Brain microvascular endothelial cell (primary cell): ENCODE data around the gene KRT14.

Experiments
- DNase-seq: peaks from one replicate; pipeline ENCODE4 v3.0.0-alpha.2; 2020
- H3K27ac ChIP-seq: fragments of 250-450 bp; sonication (Bioruptor Pico); 2 replicates; pipeline ENCODE4 v1.5.1; 2020; ENCODE audit warnings: mild to moderate bottlenecking, moderate library complexity
- H3K27me3 ChIP-seq: fragments of 250-450 bp; sonication (Bioruptor Pico); replicated peaks from 2 replicates; pipeline ENCODE4 v1.5.1; 2020; ENCODE audit warnings: mild to moderate bottlenecking
- H3K36me3 ChIP-seq: fragments of 250-450 bp; sonication (Bioruptor Pico); replicated peaks from 2 replicates; pipeline ENCODE4 v1.5.1; 2020; ENCODE audit warnings: mild to moderate bottlenecking
- H3K4me3 ChIP-seq: 2 replicates; pipeline ENCODE4 v1.5.1; 2011; ENCODE audit warnings: low read depth, mild to moderate bottlenecking, control low read depth, low read length, moderate library complexity
- in situ Hi-C: cut with HindIII; loops from 2 replicates; pipeline ENCODE4 v1.10.0; 2017; ENCODE audit warnings: low sequenced_read_pairs, low pct_ligation_motif_present
- TF ChIP-seq, protein P1 (sequence below): IDR thresholded peaks from 2 replicates; pipeline ENCODE4 v1.5.1; 2011; ENCODE audit warnings: low read depth, mild to moderate bottlenecking, moderate library complexity, low read length, control low read depth, inconsistent platforms; ENCODE audit errors: missing control alignments

The KRT14 gene

GRCh38 chr17:41540921-41541625 lies 45.6 kb downstream of the KRT14 start:
- in situ Hi-C loops, result no loop called here
- Histone ChIP-seq H3K36me3 (no peaks in the 10 kb centered on the region), H3K27ac (no peak overlapping the region)

DNA sequence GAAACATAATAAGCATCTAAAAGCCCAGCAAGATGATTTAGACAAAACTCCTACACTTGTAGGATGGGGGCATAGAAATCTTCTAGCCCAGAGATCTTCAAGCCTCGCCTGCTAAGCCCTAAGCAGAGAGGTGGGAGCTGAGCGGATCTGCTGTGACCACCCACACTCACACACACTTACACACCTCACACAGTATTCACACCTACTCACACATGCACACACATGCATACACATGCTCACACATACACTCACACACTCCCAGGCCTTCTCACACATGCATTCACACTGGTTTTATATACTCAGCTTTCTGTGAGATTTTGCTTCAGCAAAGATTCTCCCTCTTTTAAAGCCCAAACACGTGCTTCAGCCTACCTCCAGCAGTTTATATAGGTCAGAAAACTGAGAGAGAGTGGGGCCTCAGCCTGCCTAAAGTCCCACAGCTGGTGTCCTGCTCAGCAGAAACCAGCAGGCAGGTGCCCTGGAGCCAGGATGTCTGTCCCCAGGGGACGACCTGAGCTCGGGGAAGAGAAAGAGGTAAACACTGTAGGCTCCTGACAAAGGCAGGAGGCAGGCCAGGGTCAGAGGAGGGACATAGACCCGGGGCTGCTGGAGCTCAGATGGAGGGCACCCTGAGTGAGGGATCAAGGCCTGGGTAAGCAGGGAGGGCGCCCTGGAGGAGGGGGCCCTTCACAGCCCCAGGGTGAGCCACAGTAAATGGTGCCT lies 46.6 kb downstream of the KRT14 start:
- no peak overlapping the region for H3K27ac ChIP-seq
- TF ChIP-seq, protein P1, sequence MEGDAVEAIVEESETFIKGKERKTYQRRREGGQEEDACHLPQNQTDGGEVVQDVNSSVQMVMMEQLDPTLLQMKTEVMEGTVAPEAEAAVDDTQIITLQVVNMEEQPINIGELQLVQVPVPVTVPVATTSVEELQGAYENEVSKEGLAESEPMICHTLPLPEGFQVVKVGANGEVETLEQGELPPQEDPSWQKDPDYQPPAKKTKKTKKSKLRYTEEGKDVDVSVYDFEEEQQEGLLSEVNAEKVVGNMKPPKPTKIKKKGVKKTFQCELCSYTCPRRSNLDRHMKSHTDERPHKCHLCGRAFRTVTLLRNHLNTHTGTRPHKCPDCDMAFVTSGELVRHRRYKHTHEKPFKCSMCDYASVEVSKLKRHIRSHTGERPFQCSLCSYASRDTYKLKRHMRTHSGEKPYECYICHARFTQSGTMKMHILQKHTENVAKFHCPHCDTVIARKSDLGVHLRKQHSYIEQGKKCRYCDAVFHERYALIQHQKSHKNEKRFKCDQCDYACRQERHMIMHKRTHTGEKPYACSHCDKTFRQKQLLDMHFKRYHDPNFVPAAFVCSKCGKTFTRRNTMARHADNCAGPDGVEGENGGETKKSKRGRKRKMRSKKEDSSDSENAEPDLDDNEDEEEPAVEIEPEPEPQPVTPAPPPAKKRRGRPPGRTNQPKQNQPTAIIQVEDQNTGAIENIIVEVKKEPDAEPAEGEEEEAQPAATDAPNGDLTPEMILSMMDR, result no peak
- in situ Hi-C loops, result no loop called here
- H3K27me3 ChIP-seq, result no peaks in the 10 kb centered on the region
- H3K36me3 ChIP-seq, result no peaks in the 10 kb centered on the region
- no peak for DNase-seq
- H3K4me3 ChIP-seq, result no peak overlapping the region

More at GRCh38 chr17:41540921-41541625, 45.6 kb downstream of the KRT14 start:
- Histone ChIP-seq H3K27me3 (no peaks in the 10 kb centered on the region), H3K4me3 (no peak overlapping the region)
- TF ChIP-seq, protein P1, result no peak
- DNase-seq, result no peak

GRCh38 chr17:41539071-41539492 lies 47.6 kb downstream of the KRT14 start:
- no peak overlapping the region for H3K4me3 ChIP-seq
- TF ChIP-seq, protein P1, result no peak
- H3K27me3 ChIP-seq, result no peaks in the 10 kb centered on the region
- H3K36me3 ChIP-seq, result no peaks in the 10 kb centered on the region
- no peak overlapping the region for H3K27ac ChIP-seq
- in situ Hi-C loops, result no loop called here
- no peak for DNase-seq

DNA sequence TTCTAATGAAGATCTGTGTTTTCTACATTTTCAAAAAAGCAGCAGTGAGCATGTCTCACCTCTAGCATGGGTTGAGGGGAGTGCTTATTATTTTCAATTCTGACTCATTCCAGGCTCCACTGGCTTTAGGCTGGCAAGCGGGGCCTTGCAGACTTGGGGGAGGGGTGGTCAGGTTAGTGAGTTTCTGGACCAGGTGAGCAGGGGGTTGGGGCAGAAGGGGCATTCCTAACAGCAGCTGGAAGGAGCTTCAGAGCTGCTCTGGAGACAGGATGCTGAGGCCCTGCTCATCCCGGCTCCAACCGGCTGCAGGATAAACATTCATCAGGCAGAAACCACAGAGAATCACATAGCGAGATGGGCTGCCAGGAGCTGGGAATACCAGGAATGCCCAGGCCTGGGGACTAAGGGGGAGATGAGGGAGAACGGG lies 48.1 kb downstream of the KRT14 start:
- Histone ChIP-seq H3K27ac (no peak overlapping the region), H3K4me3 (no peak overlapping the region), H3K36me3 (no peaks in the 10 kb centered on the region), H3K27me3 (no peaks in the 10 kb centered on the region)
- no peak for DNase-seq
- TF ChIP-seq, protein P1, result no peak
- in situ Hi-C loops, result no loop called here

GRCh38 chr17:41537990-41538389 lies 48.7 kb downstream of the KRT14 start:
- in situ Hi-C loops, result no loop called here
- no peak overlapping the region for H3K27ac ChIP-seq

More at GRCh38 chr17:41537990-41538389, 48.7 kb downstream of the KRT14 start:
- no peak for DNase-seq
- Histone ChIP-seq H3K4me3 (no peak overlapping the region), H3K27me3 (no peaks in the 10 kb centered on the region), H3K36me3 (no peaks in the 10 kb centered on the region)
- TF ChIP-seq, protein P1, result no peak
